ENCODE data around the gene NAPB.

NAPB gene

GRCh38 chr20:23336476-23336875 lies 84.8 kb downstream of the NAPB start:
- H3K4me1 ChIP-seq (ENCODE audit: insufficient read depth, low read length) = no peaks in the 10 kb centered on the region
- no peak overlapping the region for H2AFZ ChIP-seq (ENCODE audit: low read depth, low read length)

GRCh38 chr20:23335521-23335920 lies 85.8 kb downstream of the NAPB start:
- Histone ChIP-seq H3K4me3 (ENCODE audit: low read length) (no peak overlapping the region), H2AFZ (ENCODE audit: low read depth, low read length) (no peak overlapping the region), H3K27me3 (ENCODE audit: insufficient read depth, low read length) (no peaks in the 10 kb centered on the region), H3K36me3 (ENCODE audit: insufficient read depth, low read length) (no peaks in the 10 kb centered on the region), H3K4me1 (ENCODE audit: insufficient read depth, low read length) (no peaks in the 10 kb centered on the region), H3K9me3 (ENCODE audit: low read length) (no peaks in the 10 kb centered on the region)

More at GRCh38 chr20:23336476-23336875, 84.8 kb downstream of the NAPB start:
- no peak overlapping the region for H3K4me3 ChIP-seq (ENCODE audit: low read length)
- H3K36me3 ChIP-seq (ENCODE audit: insufficient read depth, low read length) = no peaks in the 10 kb centered on the region
- no peaks in the 10 kb centered on the region for H3K27me3 ChIP-seq (ENCODE audit: insufficient read depth, low read length)
- no peaks in the 10 kb centered on the region for H3K9me3 ChIP-seq (ENCODE audit: low read length)

GRCh38 chr20:23334111-23334510 lies 87.2 kb downstream of the NAPB start:
- Histone ChIP-seq H3K27me3 (ENCODE audit: insufficient read depth, low read length) (no peaks in the 10 kb centered on the region), H3K4me1 (ENCODE audit: insufficient read depth, low read length) (no peaks in the 10 kb centered on the region), H3K4me3 (ENCODE audit: low read length) (no peak overlapping the region), H2AFZ (ENCODE audit: low read depth, low read length) (no peak overlapping the region), H3K9me3 (ENCODE audit: low read length) (no peaks in the 10 kb centered on the region), H3K36me3 (ENCODE audit: insufficient read depth, low read length) (no peaks in the 10 kb centered on the region)

- H3K27me3 ChIP-seq (ENCODE audit: insufficient read depth, low read length) = no peaks in the 10 kb centered on the region
- no peak overlapping the region for H3K4me3 ChIP-seq (ENCODE audit: low read length)
- H2AFZ ChIP-seq (ENCODE audit: low read depth, low read length) = no peak overlapping the region
- H3K9me3 ChIP-seq (ENCODE audit: low read length) = no peaks in the 10 kb centered on the region
- H3K4me1 ChIP-seq (ENCODE audit: insufficient read depth, low read length) = no peaks in the 10 kb centered on the region
- no peaks in the 10 kb centered on the region for H3K36me3 ChIP-seq (ENCODE audit: insufficient read depth, low read length)
Measured at GRCh38 chr20:23332467-23332866, 88.8 kb downstream of the NAPB start.

GRCh38 chr20:23331450-23332350 lies 89.6 kb downstream of the NAPB start:
- H3K36me3 ChIP-seq (ENCODE audit: insufficient read depth, low read length) = no peaks in the 10 kb centered on the region
- no peak overlapping the region for H2AFZ ChIP-seq (ENCODE audit: low read depth, low read length)
- no peaks in the 10 kb centered on the region for H3K27me3 ChIP-seq (ENCODE audit: insufficient read depth, low read length)
- H3K4me1 ChIP-seq (ENCODE audit: insufficient read depth, low read length) = no peaks in the 10 kb centered on the region
- no peaks in the 10 kb centered on the region for H3K9me3 ChIP-seq (ENCODE audit: low read length)
- H3K4me3 ChIP-seq (ENCODE audit: low read length) = no peak overlapping the region

GRCh38 chr20:23327617-23328333 lies 93.5 kb downstream of the NAPB start:
- Histone ChIP-seq H3K9me3 (ENCODE audit: low read length) (no peaks in the 10 kb centered on the region), H2AFZ (ENCODE audit: low read depth, low read length) (no peak overlapping the region), H3K27me3 (ENCODE audit: insufficient read depth, low read length) (peaks cover 2% of the 10 kb centered on the region), H3K4me1 (ENCODE audit: insufficient read depth, low read length) (no peaks in the 10 kb centered on the region), H3K36me3 (ENCODE audit: insufficient read depth, low read length) (no peaks in the 10 kb centered on the region), H3K4me3 (ENCODE audit: low read length) (no peak overlapping the region)

- H3K9me3 ChIP-seq (ENCODE audit: low read length) = no peaks in the 10 kb centered on the region
- H3K4me1 ChIP-seq (ENCODE audit: insufficient read depth, low read length) = no peaks in the 10 kb centered on the region
- H3K27me3 ChIP-seq (ENCODE audit: insufficient read depth, low read length) = peaks cover 2% of the 10 kb centered on the region
- no peak overlapping the region for H3K4me3 ChIP-seq (ENCODE audit: low read length)
- no peaks in the 10 kb centered on the region for H3K36me3 ChIP-seq (ENCODE audit: insufficient read depth, low read length)
- H2AFZ ChIP-seq (ENCODE audit: low read depth, low read length) = no peak overlapping the region
Measured at GRCh38 chr20:23326774-23327173, 94.5 kb downstream of the NAPB start.

GRCh38 chr20:23325107-23325506 lies 96.2 kb downstream of the NAPB start:
- no peaks in the 10 kb centered on the region for H3K9me3 ChIP-seq (ENCODE audit: low read length)
- H3K36me3 ChIP-seq (ENCODE audit: insufficient read depth, low read length) = no peaks in the 10 kb centered on the region
- no peak overlapping the region for H3K4me3 ChIP-seq (ENCODE audit: low read length)
- no peak overlapping the region for H2AFZ ChIP-seq (ENCODE audit: low read depth, low read length)
- H3K27me3 ChIP-seq (ENCODE audit: insufficient read depth, low read length) = peaks cover 2% of the 10 kb centered on the region
- no peaks in the 10 kb centered on the region for H3K4me1 ChIP-seq (ENCODE audit: insufficient read depth, low read length)

Measured in neuron (in vitro differentiated cells).